Peyer's patch (tissue), 4 donors: ENCODE data around the gene MMP17. TPM values are rescaled to one million over a fixed set of nuclear protein-coding genes. Genes with fewer than 3 reads are reported as not detected.

Experiments
- DNase-seq, 3 donors: peaks; one replicate each; pipeline ENCODE4 v3.0.0-alpha.2; 2017 to 2019
- H3K27ac ChIP-seq, 4 donors: fragments of 200-600 bp; sonication (generic); one replicate each; pipeline ENCODE4 v1.5.1; 2016 to 2019
- H3K27me3 ChIP-seq, 2 donors: fragments of 200-600 bp; sonication (generic); one replicate each; pipeline ENCODE4 v1.5.1; 2019
- H3K36me3 ChIP-seq, 3 donors: fragments of 200-600 bp; sonication (generic); one replicate each; pipeline ENCODE4 v1.5.1; 2016 to 2019
- H3K4me1 ChIP-seq, 4 donors: fragments of 200-600 bp; sonication (generic); one replicate each; pipeline ENCODE4 v1.5.1; 2016 to 2019
- H3K4me3 ChIP-seq, 4 donors: fragments of 200-600 bp; sonication (generic); 1 replicate in 3 of 4; 2 replicates in 1 of 4; pipeline ENCODE4 v1.5.1; 2016 to 2019; ENCODE audit warnings: mild to moderate bottlenecking in 1 of 4
- H3K9me3 ChIP-seq, 4 donors: fragments of 200-600 bp; sonication (generic); one replicate each; pipeline ENCODE4 v1.5.1; 2016 to 2019; ENCODE audit warnings: mild to moderate bottlenecking in 1 of 4
- POLR2A ChIP-seq, 2 donors: fragments of 450-650 bp; IDR thresholded peaks; one replicate each; pipeline ENCODE4 v1.5.1; 2017; ENCODE audit warnings: antibody characterized with exemption in 2 of 2, mild to moderate bottlenecking in 2 of 2, moderate library complexity in 2 of 2
- total RNA-seq, 4 donors: library from RNA; depleted of rRNA; stranded (reverse); fragments of >200 nt; gene quantifications; one replicate each; pipeline ENCODE4 v1.1.0, GENCODE V29; 2016
- TF ChIP-seq, protein P1 (sequence below), 6 experiments: fragments of 450-650 bp in 4 of 6; fragments of 200-600 bp in 2 of 6; sonication (generic) in 1 of 6; IDR thresholded peaks; one replicate each; pipeline ENCODE4 v1.5.1; 2017 to 2019; ENCODE audit warnings: antibody characterized with exemption in 6 of 6, mild to moderate bottlenecking in 3 of 6, moderate library complexity in 1 of 6

MMP17 gene
- total RNA-seq, 4 donors from 2014 or later: 4.0 to 32.2 (median 5.3) TPM; not detected in 1

- H3K36me3 ChIP-seq: no peaks in the 10 kb centered on the region
- H3K9me3 ChIP-seq: no peaks in the 10 kb centered on the region
- no peak for DNase-seq
- no peak overlapping the region for H3K4me3 ChIP-seq
- H3K4me1 ChIP-seq: no peaks in the 10 kb centered on the region
- TF ChIP-seq, protein P1, sequence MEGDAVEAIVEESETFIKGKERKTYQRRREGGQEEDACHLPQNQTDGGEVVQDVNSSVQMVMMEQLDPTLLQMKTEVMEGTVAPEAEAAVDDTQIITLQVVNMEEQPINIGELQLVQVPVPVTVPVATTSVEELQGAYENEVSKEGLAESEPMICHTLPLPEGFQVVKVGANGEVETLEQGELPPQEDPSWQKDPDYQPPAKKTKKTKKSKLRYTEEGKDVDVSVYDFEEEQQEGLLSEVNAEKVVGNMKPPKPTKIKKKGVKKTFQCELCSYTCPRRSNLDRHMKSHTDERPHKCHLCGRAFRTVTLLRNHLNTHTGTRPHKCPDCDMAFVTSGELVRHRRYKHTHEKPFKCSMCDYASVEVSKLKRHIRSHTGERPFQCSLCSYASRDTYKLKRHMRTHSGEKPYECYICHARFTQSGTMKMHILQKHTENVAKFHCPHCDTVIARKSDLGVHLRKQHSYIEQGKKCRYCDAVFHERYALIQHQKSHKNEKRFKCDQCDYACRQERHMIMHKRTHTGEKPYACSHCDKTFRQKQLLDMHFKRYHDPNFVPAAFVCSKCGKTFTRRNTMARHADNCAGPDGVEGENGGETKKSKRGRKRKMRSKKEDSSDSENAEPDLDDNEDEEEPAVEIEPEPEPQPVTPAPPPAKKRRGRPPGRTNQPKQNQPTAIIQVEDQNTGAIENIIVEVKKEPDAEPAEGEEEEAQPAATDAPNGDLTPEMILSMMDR (IDR thresholded peaks at IDR 0.05): no peak
- no peak for TF ChIP-seq POLR2A (IDR thresholded peaks at IDR 0.05)
- no peak overlapping the region for H3K27ac ChIP-seq
- H3K27me3 ChIP-seq: no peaks in the 10 kb centered on the region
These were observed 15.9 kb downstream of the MMP17 start for GRCh38 chr12:131844140-131844539.

GRCh38 chr12:131844656-131845055, 16.5 kb downstream of the MMP17 start:
- no peak for TF ChIP-seq POLR2A (IDR thresholded peaks at IDR 0.05)
- TF ChIP-seq, protein P1 (IDR thresholded peaks at IDR 0.05): no peak
- H3K27ac ChIP-seq: no peak overlapping the region
- no peaks in the 10 kb centered on the region for H3K9me3 ChIP-seq

GRCh38 chr12:131845121-131845520, 16.9 kb downstream of the MMP17 start:
- Histone ChIP-seq H3K9me3 (no peaks in the 10 kb centered on the region), H3K4me3 (no peak overlapping the region), H3K4me1 (no peaks in the 10 kb centered on the region), H3K36me3 (no peaks in the 10 kb centered on the region), H3K27me3 (no peaks in the 10 kb centered on the region), H3K27ac (no peak overlapping the region)
- no peak for TF ChIP-seq POLR2A (IDR thresholded peaks at IDR 0.05)
- TF ChIP-seq, protein P1 (IDR thresholded peaks at IDR 0.05): no peak
- no peak for DNase-seq

More at GRCh38 chr12:131844656-131845055, 16.5 kb downstream of the MMP17 start:
- no peak for DNase-seq
- H3K36me3 ChIP-seq: no peaks in the 10 kb centered on the region
- H3K4me3 ChIP-seq: no peak overlapping the region
- H3K27me3 ChIP-seq: no peaks in the 10 kb centered on the region
- no peaks in the 10 kb centered on the region for H3K4me1 ChIP-seq

DNA sequence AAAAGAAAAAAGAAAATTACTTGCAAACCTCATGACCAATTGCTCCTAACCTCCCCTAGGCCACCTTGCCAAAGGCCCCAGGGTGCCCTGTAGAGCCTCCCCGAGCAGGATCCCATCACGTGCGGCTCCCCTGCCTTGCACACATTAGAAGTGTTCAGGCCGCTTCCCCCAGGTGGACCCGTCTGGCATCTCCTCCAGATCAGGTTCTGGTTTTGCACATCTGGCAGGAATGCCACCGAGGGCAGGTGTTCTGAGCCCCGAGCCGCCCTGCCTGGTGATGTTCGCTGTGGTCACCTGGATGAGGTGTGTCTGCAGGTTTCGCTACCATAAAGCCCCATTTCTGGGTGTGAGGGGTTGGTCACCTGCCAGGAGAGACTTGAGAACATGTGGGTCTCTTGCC, 19.3 kb downstream of the MMP17 start:
- TF ChIP-seq, protein P1 (IDR thresholded peaks at IDR 0.05): no peak
- no peak for TF ChIP-seq POLR2A (IDR thresholded peaks at IDR 0.05)

DNA sequence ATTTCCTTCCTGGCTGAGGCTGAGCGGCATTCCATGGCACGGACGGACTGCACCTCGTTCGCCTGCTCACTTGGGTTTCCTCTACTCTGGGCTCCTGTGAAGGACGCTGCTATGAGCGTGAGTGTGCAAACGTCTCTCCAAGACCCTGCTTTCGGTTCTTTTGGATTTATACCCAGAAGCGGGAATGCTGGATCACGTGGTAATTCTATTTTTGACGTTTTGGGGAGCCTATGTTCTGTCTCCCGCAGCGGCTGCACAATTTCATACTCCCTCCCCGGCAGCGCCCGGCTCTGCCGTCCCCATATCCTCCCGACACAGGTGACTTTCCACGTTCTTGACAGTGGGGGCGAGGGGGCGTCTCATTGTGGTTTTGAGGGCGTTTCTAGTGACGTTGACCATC, 20.6 kb downstream of the MMP17 start:
- Histone ChIP-seq H3K27me3 (no peaks in the 10 kb centered on the region), H3K4me1 (no peaks in the 10 kb centered on the region), H3K9me3 (no peaks in the 10 kb centered on the region), H3K27ac (no peak overlapping the region), H3K36me3 (no peaks in the 10 kb centered on the region), H3K4me3 (no peak overlapping the region)
- DNase-seq: no peak
- TF ChIP-seq, protein P1 (IDR thresholded peaks at IDR 0.05): no peak
- TF ChIP-seq POLR2A (IDR thresholded peaks at IDR 0.05): no peak

More for the DNA sequence above, 19.3 kb downstream of the MMP17 start:
- H3K9me3 ChIP-seq: no peaks in the 10 kb centered on the region
- no peak overlapping the region for H3K27ac ChIP-seq
- no peak overlapping the region for H3K4me3 ChIP-seq
- DNase-seq: no peak
- no peaks in the 10 kb centered on the region for H3K4me1 ChIP-seq
- no peaks in the 10 kb centered on the region for H3K27me3 ChIP-seq
- no peaks in the 10 kb centered on the region for H3K36me3 ChIP-seq
